IPS-20b (cell line): ENCODE measurements around the gene EXOC3L4.
"Not testable (repeated sequence)": the region's sequence is repeated elsewhere in the genome, so short reads cannot be mapped to it uniquely, and the experiment has no call there.

ENCODE experiments used
- H3K27ac ChIP-seq: one replicate; pipeline ENCODE4 v1.5.1; 2013; ENCODE audit warnings: low read length
- H3K27me3 ChIP-seq: 2 replicates; pipeline ENCODE4 v1.6.1; 2013; ENCODE audit warnings: mild to moderate bottlenecking, low read length, inconsistent platforms; ENCODE audit not compliant: insufficient read depth
- H3K36me3 ChIP-seq: 2 replicates; pipeline ENCODE4 v1.6.1; 2013; ENCODE audit warnings: low read depth, mild to moderate bottlenecking, inconsistent platforms, low read length, moderate library complexity; ENCODE audit not compliant: insufficient read depth
- H3K4me1 ChIP-seq: 2 replicates; pipeline ENCODE4 v1.6.1; 2013; ENCODE audit warnings: mild to moderate bottlenecking, control low read depth, inconsistent platforms, low read length, moderate library complexity; ENCODE audit not compliant: insufficient read depth
- H3K4me3 ChIP-seq: 2 replicates; pipeline ENCODE4 v1.5.1; 2013; ENCODE audit warnings: mild to moderate bottlenecking, low read length, inconsistent platforms
- H3K9ac ChIP-seq: 2 replicates; pipeline ENCODE4 v1.6.1; 2013; ENCODE audit warnings: low read depth, mild to moderate bottlenecking, inconsistent platforms, low read length, moderate library complexity
- H3K9me3 ChIP-seq: 2 replicates; pipeline ENCODE4 v1.6.1; 2013; ENCODE audit warnings: mild to moderate bottlenecking, low read depth, low read length, inconsistent platforms; ENCODE audit not compliant: insufficient read depth

EXOC3L4 gene

DNA sequence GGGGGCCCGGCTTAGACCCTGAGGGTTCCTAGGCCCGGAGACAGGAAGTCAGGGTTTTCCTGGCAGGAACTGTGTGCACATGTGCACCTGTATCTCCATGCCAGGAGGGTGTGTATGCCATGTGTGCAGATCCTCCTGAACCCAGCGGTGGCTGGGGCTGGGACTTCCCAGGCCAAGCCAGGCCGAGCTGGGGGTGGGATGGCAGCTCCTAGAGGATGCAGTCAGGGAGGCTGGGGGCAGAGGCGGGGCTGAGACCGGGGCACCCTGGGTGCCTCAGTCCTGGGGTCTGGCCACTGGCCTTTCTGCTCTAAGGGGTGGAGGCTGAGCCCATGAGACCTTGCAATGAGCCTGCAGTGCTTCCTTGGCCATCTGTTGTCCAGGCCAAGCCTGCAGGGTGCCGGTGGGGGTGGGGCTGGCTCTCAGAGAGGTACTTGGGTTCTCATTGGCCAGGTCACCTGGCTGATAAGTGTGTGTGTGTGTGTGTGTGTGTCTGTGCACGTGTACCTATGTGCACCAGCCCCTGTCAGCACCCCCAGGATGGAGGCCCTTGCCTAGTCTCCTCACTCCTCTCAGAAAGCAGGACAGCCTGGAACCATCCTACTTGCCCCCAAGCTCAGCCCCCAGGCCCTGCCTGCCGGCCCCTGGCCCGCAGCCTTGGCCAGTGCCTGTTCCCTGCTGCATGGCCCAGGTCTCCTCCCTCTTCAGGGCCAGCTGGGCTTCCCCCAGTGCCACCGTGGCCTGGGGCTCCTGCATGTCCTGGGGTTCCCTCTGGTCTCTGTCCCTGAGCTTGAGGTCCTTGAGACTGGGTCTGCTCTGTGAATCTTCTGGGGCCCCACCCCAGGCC lies 18.1 kb downstream of the EXOC3L4 start:
- Histone ChIP-seq H3K4me3 (no peak overlapping the region), H3K27ac (no peak overlapping the region), H3K9me3 (no peaks in the 10 kb centered on the region), H3K9ac (no peak overlapping the region), H3K27me3 (peaks cover 23% of the 10 kb centered on the region; the same call in 1 of the 2 replicates), H3K36me3 (no peaks in the 10 kb centered on the region), H3K4me1 (peaks cover 26% of the 10 kb centered on the region; the same call in 1 of the 2 replicates)

DNA sequence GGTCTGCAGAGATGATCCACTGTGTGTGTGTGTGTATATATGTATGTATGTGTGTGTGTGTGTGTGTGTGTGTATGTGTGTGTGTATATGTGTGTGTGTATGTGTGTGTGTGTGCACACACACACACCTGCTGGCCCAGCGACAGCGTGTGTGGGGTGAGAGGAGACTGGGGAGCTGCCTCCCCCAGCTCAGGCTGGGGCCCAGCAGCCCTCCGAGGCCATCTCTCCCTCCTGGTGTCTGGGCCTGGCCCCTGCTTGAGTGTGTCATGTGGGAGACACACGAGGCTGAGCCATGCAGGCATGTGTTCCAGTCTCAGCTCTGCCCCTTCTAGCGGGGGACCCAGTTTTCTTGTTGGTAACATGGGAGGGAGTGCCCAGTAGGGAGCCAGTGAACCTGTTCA lies 18.8 kb downstream of the EXOC3L4 start:
- no peak overlapping the region for H3K27ac ChIP-seq
- H3K4me3 ChIP-seq: no peak overlapping the region
- peaks cover 22% of the 10 kb centered on the region; the same call in 1 of the 2 replicates for H3K4me1 ChIP-seq
- no peak overlapping the region for H3K9ac ChIP-seq
- peaks cover 22% of the 10 kb centered on the region; the same call in 1 of the 2 replicates for H3K27me3 ChIP-seq
- H3K9me3 ChIP-seq: no peaks in the 10 kb centered on the region
- H3K36me3 ChIP-seq: no peaks in the 10 kb centered on the region

GRCh38 chr14:103113774-103114173 lies 19.2 kb downstream of the EXOC3L4 start:
- H3K9me3 ChIP-seq: no peaks in the 10 kb centered on the region
- H3K27me3 ChIP-seq: peaks cover 18% of the 10 kb centered on the region; the same call in 1 of the 2 replicates
- H3K4me1 ChIP-seq: peaks cover 17% of the 10 kb centered on the region; the same call in 1 of the 2 replicates
- no peak overlapping the region for H3K4me3 ChIP-seq
- no peaks in the 10 kb centered on the region for H3K36me3 ChIP-seq
- H3K27ac ChIP-seq: no peak overlapping the region
- H3K9ac ChIP-seq: no peak overlapping the region

- H3K36me3 ChIP-seq, H3K9ac ChIP-seq, H3K27ac ChIP-seq, H3K9me3 ChIP-seq, H3K4me3 ChIP-seq: not testable (repeated sequence)
- Histone ChIP-seq H3K4me1 (peaks cover 15% of the 10 kb centered on the region; the same call in 1 of the 2 replicates), H3K27me3 (peaks cover 12% of the 10 kb centered on the region; the same call in 1 of the 2 replicates)
These were observed 20.7 kb downstream of the EXOC3L4 start for GRCh38 chr14:103115086-103115679.

- Histone ChIP-seq H3K4me3 (no peak overlapping the region), H3K4me1 (peaks cover 7% of the 10 kb centered on the region; the same call in 1 of the 2 replicates), H3K27me3 (peaks cover 8% of the 10 kb centered on the region), H3K9ac (no peak overlapping the region), H3K9me3 (no peaks in the 10 kb centered on the region), H3K27ac (no peak overlapping the region), H3K36me3 (no peaks in the 10 kb centered on the region)
These were observed 21.5 kb downstream of the EXOC3L4 start for GRCh38 chr14:103115845-103116572.

DNA sequence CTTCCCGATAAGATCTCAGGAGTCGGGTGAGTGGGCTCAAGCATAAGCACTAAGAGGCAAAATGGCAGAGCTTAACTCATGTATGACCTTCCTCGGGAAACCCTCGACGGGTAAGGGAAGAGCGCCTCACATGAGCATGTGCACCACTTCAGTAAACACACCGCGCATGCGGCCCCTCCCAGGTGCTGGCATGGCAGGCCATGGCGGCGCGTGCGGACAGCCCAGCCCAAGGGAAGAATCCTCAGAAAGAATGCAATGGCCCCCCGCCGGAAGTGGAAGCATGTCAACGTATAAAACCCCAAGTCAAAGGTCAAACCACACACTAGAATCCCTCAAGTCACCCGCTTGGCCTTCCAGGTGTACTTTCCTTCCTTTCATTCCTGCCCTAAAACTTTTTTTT lies 22.1 kb downstream of the EXOC3L4 start:
- Histone ChIP-seq H3K4me1 (0 out of 2 replicates have a peak, but pooled peaks cover 7% of the 10 kb centered on the region), H3K9me3 (no peaks in the 10 kb centered on the region), H3K27me3 (peaks cover 10% of the 10 kb centered on the region), H3K9ac (no peak overlapping the region), H3K36me3 (no peaks in the 10 kb centered on the region), H3K27ac (no peak overlapping the region), H3K4me3 (no peak overlapping the region)

DNA sequence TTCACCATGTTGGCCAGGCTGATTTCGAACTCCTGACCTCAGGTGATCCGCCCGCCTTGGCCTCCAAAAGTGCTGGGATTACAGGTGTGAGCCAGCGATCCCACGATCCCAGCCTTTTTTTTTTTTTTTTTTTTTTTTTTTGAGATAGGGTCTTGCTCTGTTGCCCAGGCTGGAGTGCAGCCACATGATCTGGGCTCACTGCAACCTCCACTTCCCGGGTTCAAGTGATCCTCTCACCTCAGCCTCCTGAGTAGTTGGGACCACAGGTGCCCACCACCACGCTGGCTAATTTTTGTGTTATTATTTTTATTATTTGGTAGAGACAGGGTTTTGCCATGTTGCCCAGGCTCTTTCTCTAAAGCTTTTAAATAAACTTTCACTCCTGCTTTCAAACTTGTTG lies 23.0 kb downstream of the EXOC3L4 start:
- H3K27ac ChIP-seq, H3K9ac ChIP-seq, H3K36me3 ChIP-seq, H3K4me3 ChIP-seq, H3K4me1 ChIP-seq, H3K9me3 ChIP-seq: not testable (repeated sequence)
- H3K27me3 ChIP-seq: peaks cover 17% of the 10 kb centered on the region

GRCh38 chr14:103118018-103118662 lies 23.6 kb downstream of the EXOC3L4 start:
- Histone ChIP-seq H3K4me1 (peaks cover 4% of the 10 kb centered on the region; the same call in 1 of the 2 replicates), H3K36me3 (no peaks in the 10 kb centered on the region), H3K9me3 (no peaks in the 10 kb centered on the region), H3K9ac (no peak overlapping the region), H3K27ac (no peak overlapping the region), H3K4me3 (no peak overlapping the region), H3K27me3 (peaks cover 23% of the 10 kb centered on the region)

DNA sequence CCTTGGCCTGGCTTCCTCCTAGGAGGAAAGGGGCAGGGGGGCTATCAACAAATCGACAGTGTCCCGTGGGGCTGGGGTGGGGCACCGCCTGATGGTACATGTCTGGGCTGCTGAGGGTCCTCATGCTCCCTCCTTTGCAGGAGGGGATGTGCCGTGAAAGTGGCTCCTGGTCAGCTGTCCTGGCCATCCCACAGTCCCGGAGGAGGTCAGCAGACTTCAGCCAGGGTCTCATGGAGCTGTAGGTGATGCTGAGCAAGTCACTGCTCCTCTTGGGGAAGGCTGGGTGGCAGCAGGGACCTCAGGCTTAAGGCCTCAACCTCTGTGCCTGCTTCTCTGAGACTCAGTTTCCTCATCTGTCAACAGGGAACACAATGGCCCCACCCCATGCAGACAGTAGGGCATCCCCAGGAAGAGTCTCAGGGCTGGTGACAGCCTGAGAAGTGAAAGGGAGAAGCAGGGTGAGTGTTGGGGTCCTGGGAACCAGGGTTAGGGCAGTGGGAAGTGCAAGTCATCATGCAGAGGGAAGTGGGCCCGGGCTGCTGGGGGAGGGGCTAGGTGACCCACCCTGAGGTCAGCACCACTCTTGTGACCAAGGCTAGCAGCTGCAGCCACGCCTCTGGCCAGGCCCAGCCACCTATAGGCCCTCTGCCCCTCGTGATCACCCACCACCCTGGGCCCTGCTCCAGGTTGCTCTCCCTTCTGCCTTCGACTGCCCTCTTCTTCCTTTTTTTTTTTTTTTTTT lies 24.3 kb downstream of the EXOC3L4 start:
- Histone ChIP-seq H3K36me3 (no peaks in the 10 kb centered on the region), H3K4me1 (peaks cover 4% of the 10 kb centered on the region; the same call in 1 of the 2 replicates), H3K9ac (no peak overlapping the region), H3K9me3 (no peaks in the 10 kb centered on the region), H3K27ac (no peak overlapping the region), H3K27me3 (peaks cover 29% of the 10 kb centered on the region), H3K4me3 (no peak overlapping the region)

- not testable (repeated sequence) for H3K4me1 ChIP-seq, H3K9ac ChIP-seq
These were observed 25.0 kb downstream of the EXOC3L4 start for GRCh38 chr14:103119527-103119926.

More at GRCh38 chr14:103119527-103119926, 25.0 kb downstream of the EXOC3L4 start:
- H3K27ac ChIP-seq, H3K36me3 ChIP-seq, H3K4me3 ChIP-seq, H3K9me3 ChIP-seq: not testable (repeated sequence)
- peaks cover 36% of the 10 kb centered on the region for H3K27me3 ChIP-seq
